Right ventricle myocardium superior (tissue), 1 donor: ENCODE measurements around the gene C2orf72. TPM values are rescaled to one million over a fixed set of nuclear protein-coding genes. Genes with fewer than 3 reads are reported as not detected.
"Not testable (repeated sequence)": the region's sequence is repeated elsewhere in the genome, so short reads cannot be mapped to it uniquely, and the experiment has no call there.

Source experiments
- ATAC-seq: fragments of 200-7000 bp; cut with Tn5 transposase; one replicate; pipeline ENCODE4 v1.9.1; 2020; ENCODE audit warnings: mild to moderate bottlenecking; ENCODE audit not compliant: poor library complexity
- DNase-seq: peaks from one replicate; pipeline ENCODE4 v3.0.0-alpha.2; 2020
- intact Hi-C: fragments of 100-400 bp; cut with DNase I; formaldehyde crosslinking; loops from one replicate; pipeline ENCODE4 v1.11.2; 2022
- total RNA-seq: library from RNA; stranded (reverse); fragmentation: NEBNext Ultra II Directional; extraction: Animal tissue kit (Norgen Biotek cat#: 25700); gene quantifications from one replicate; pipeline ENCODE4 v1.2.1, GENCODE V29; 2021
- donor health status: DM: no; HTN: yes; CAD: no; lungs with severe emphysema.

Gene C2orf72
- total RNA-seq, 1 donor from 2014 or later: 0.05 TPM

- intact Hi-C loops: no loop called here
- ATAC-seq (no peak), DNase-seq (no peak)
Measured at GRCh38 chr2:231011526-231011925, 25.8 kb upstream of the C2orf72 start.

GRCh38 chr2:231012463-231012862, 24.9 kb upstream of the C2orf72 start:
- ATAC-seq: no peak
- intact Hi-C loops: no loop called here

GRCh38 chr2:231013820-231014219, 23.5 kb upstream of the C2orf72 start:
- intact Hi-C loops: no loop called here
- DNase-seq (no peak), ATAC-seq (no peak)

More at GRCh38 chr2:231012463-231012862, 24.9 kb upstream of the C2orf72 start:
- no peak for DNase-seq

GRCh38 chr2:231015478-231015877, 21.8 kb upstream of the C2orf72 start:
- ATAC-seq (no peak), DNase-seq (no peak)
- intact Hi-C loops: no loop called here

- DNase-seq (no peak), ATAC-seq (no peak)
- intact Hi-C loops: no loop called here
Measured at GRCh38 chr2:231015926-231016325, 21.4 kb upstream of the C2orf72 start.

GRCh38 chr2:231016566-231017230, 20.6 kb upstream of the C2orf72 start:
- intact Hi-C loops: no loop called here
- no peak for DNase-seq
- no peak for ATAC-seq

GRCh38 chr2:231017231-231017598, 20.1 kb upstream of the C2orf72 start:
- DNase-seq (no peak), ATAC-seq (no peak)
- intact Hi-C loops: no loop called here

GRCh38 chr2:231018184-231018583, 19.1 kb upstream of the C2orf72 start:
- ATAC-seq: no peak
- no peak for DNase-seq
- intact Hi-C loops: no loop called here

- DNase-seq, ATAC-seq, intact Hi-C loops: not testable (repeated sequence)
Measured at GRCh38 chr2:231025059-231025458, 12.3 kb upstream of the C2orf72 start.

GRCh38 chr2:231028889-231029288, 8.4 kb upstream of the C2orf72 start:
- intact Hi-C loops: no loop called here
- ATAC-seq (no peak), DNase-seq (no peak)

- DNase-seq (no peak), ATAC-seq (no peak)
- intact Hi-C loops: no loop called here
Measured at GRCh38 chr2:231029563-231029962, 7.8 kb upstream of the C2orf72 start.

GRCh38 chr2:231030725-231031124, 6.6 kb upstream of the C2orf72 start:
- DNase-seq (no peak), ATAC-seq (no peak)
- intact Hi-C loops: no loop called here

GRCh38 chr2:231032575-231033140, 4.7 kb upstream of the C2orf72 start:
- no peak for ATAC-seq
- intact Hi-C loops: no loop called here
- DNase-seq: no peak

GRCh38 chr2:231033147-231034132, 3.9 kb upstream of the C2orf72 start:
- intact Hi-C loops: no loop called here
- no peak for DNase-seq
- ATAC-seq: no peak

- ATAC-seq: no peak
- no peak for DNase-seq
- intact Hi-C loops: no loop called here
Measured at GRCh38 chr2:231034291-231034882, 2.9 kb upstream of the C2orf72 start.

GRCh38 chr2:231036131-231036530, 1.2 kb upstream of the C2orf72 start:
- intact Hi-C loops: no loop called here
- DNase-seq: no peak
- no peak for ATAC-seq

- ATAC-seq: no peak
- intact Hi-C loops: no loop called here
- no peak for DNase-seq
Measured at GRCh38 chr2:231036578-231037106, 681 bp upstream of the C2orf72 start.

- intact Hi-C loops: no loop called here
- ATAC-seq: no peak
- DNase-seq: no peak
Measured at GRCh38 chr2:231037731-231038482, 584 bp downstream of the C2orf72 start.
